GM19468 (cell line): ENCODE data around the gene MOGAT2.
"Not testable (repeated sequence)": the region's sequence is repeated elsewhere in the genome, so short reads cannot be mapped to it uniquely, and the experiment has no call there.

Source experiments
- ATAC-seq: cut with Tn5 transposase; IDR thresholded peaks from one replicate; pipeline ENCODE4 v1.9.1; 2021; ENCODE audit warnings: mild to moderate bottlenecking, moderate library complexity, moderate number of reproducible peaks; ENCODE audit not compliant: unreplicated experiment; ENCODE audit errors: extremely low read depth

MOGAT2 gene

GRCh38 chr11:75718419-75719339, 1.0 kb downstream of the MOGAT2 start:
- no peak for ATAC-seq

GRCh38 chr11:75719340-75720239, 2.0 kb downstream of the MOGAT2 start:
- ATAC-seq, result no peak

GRCh38 chr11:75720639-75721038, 3.0 kb downstream of the MOGAT2 start:
- ATAC-seq, result no peak

GRCh38 chr11:75721852-75722668, 4.4 kb downstream of the MOGAT2 start:
- no peak for ATAC-seq

GRCh38 chr11:75722669-75723042, 5.0 kb downstream of the MOGAT2 start:
- ATAC-seq, result no peak

- no peak for ATAC-seq
Measured at GRCh38 chr11:75725547-75726320, 8.1 kb downstream of the MOGAT2 start.

- ATAC-seq, result no peak
Measured at GRCh38 chr11:75728992-75729391, 11.4 kb downstream of the MOGAT2 start.

- no peak for ATAC-seq
Measured at GRCh38 chr11:75731095-75731494, 13.5 kb downstream of the MOGAT2 start.

GRCh38 chr11:75733071-75733430, 15.4 kb downstream of the MOGAT2 start:
- ATAC-seq, result no peak

- no peak for ATAC-seq
Measured at GRCh38 chr11:75733431-75734107, 15.9 kb downstream of the MOGAT2 start.

GRCh38 chr11:75734491-75735180, 17.0 kb downstream of the MOGAT2 start:
- ATAC-seq, result no peak

- no peak for ATAC-seq
Measured at GRCh38 chr11:75735181-75735845, 17.7 kb downstream of the MOGAT2 start.

GRCh38 chr11:75737314-75737713, 19.7 kb downstream of the MOGAT2 start:
- no peak for ATAC-seq

- ATAC-seq, result no peak
Measured at GRCh38 chr11:75740681-75741080, 23.0 kb downstream of the MOGAT2 start.

- ATAC-seq, result not testable (repeated sequence)
Measured at GRCh38 chr11:75743159-75743558, 25.5 kb downstream of the MOGAT2 start.

- no peak for ATAC-seq
Measured at GRCh38 chr11:75743711-75744563, 26.3 kb downstream of the MOGAT2 start.

GRCh38 chr11:75745807-75746206, 28.2 kb downstream of the MOGAT2 start:
- ATAC-seq, result no peak
